Measurements from ENCODE around the gene INHBC.
"Not testable (repeated sequence)": the region's sequence is repeated elsewhere in the genome, so short reads cannot be mapped to it uniquely, and the experiment has no call there.

The INHBC gene

DNA sequence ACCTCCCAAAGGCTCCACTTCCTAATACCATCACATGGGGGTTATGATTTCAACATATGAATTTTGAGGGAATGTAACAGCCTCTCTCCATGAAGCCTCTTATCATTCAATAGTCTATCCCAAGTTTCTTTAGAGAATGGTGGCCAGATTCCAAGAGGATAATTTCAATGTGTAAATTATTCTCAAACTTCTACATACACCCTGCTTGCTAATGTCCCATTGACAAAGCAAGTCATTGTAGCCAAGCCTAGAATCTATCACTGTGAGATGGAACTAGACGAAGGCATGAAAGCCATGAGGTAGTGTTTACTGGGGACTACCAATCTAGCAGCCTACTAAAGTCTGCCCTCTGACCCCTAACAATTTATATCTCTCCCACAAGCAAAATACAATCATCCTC lies 3.8 kb downstream of the INHBC start:
- H3K4me1 ChIP-seq: peaks cover 6% of the 10 kb centered on the region; the same call in 1 of the 2 replicates
- no peaks in the 10 kb centered on the region for H3K36me3 ChIP-seq (replicated peaks)
- H3K9me3 ChIP-seq: peaks cover 9% of the 10 kb centered on the region
- in situ Hi-C loops (cut with MboI; ENCODE audit: low sequenced_read_pairs): no loop called here
- H3K27me3 ChIP-seq (ENCODE audit: low read depth): no peaks in the 10 kb centered on the region
- DNase-seq (ENCODE audit: low spot score in 2 of 2): no peak
- H3K4me3 ChIP-seq: no peak overlapping the region

DNA sequence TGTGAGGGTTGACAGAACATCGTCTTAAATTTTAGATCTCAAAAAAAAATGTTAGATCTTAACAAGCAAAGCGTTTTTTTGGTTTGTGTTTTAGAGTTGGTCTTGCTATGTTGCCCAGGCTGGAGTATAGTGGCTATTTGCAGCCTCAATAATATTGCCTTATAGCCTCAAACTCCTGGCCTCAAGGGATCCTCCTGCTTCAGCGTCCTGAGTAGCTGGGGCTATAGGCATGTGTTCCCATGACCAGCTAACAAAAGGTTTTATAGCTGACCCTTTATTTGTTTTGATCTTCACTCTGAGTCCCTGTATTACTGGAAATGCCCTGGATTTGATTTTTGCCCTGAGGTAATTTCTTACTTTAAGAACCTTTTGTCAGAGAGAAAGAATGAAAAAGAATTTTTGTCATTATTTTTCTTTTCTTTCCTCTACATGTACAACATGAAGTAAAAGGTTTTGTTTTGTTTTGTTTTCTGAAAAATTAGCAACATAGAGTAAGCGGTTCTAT lies 5.2 kb downstream of the INHBC start:
- H3K4me3 ChIP-seq: no peak overlapping the region
- H3K36me3 ChIP-seq (replicated peaks): no peaks in the 10 kb centered on the region
- DNase-seq (ENCODE audit: low spot score in 2 of 2): peak; percentile 50 to 85
- H3K27me3 ChIP-seq (ENCODE audit: low read depth): no peaks in the 10 kb centered on the region
- in situ Hi-C loops (cut with MboI; ENCODE audit: low sequenced_read_pairs): no loop called here
- H3K9me3 ChIP-seq: peaks cover 9% of the 10 kb centered on the region
- H3K4me1 ChIP-seq: peaks cover 6% of the 10 kb centered on the region; the same call in 1 of the 2 replicates

DNA sequence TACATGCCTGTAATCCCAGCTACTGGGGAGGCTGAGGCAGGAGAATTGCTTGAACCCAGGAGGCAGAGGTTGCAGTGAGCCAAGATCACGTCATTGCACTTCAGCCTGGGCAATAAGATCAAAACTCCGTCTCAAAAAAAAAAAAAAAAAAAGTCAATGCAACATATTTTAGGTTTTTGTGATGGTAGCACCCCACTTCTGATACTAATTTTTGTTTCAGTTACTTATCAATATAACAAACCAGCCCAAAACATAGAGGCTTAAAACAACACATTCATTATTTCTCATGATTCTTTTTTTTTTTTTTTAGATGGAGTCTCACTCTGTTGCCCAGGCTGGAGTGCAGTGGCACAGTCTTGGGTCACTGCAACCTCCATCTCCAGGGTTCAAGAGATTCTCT lies 6.8 kb downstream of the INHBC start:
- in situ Hi-C loops (cut with MboI; ENCODE audit: low sequenced_read_pairs): not testable (repeated sequence)

DNA sequence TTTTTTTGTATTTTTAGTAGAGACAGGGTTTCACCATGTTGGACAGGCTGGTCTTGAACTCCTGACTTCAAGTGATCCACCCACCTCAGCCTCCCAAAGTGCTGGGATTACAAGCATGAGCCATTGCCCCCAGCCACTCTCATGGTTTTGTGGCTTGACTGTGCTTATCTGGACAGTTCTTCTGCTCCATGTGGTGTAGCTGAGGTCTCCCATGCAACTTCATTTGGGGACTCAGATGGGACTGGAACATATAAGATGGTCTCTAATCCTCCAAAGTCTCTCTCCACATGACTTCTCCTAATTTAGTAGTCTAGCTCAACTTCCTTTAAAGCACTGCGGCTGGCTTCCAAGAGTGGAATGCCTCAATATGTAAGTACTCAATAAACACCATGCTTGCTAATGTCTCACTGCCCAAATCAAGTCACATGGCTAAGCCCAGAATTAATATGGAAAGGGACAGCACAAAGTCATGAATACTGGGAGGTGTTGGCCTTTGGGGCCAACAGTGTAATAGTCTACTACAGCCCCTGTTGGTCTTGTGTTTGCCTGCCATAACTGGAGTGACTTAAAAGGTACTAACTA lies 7.4 kb downstream of the INHBC start:
- Histone ChIP-seq H3K36me3 (replicated peaks) (no peaks in the 10 kb centered on the region), H3K4me3 (no peak overlapping the region), H3K9me3 (peaks cover 9% of the 10 kb centered on the region), H3K27me3 (ENCODE audit: low read depth) (no peaks in the 10 kb centered on the region), H3K4me1 (peaks cover 6% of the 10 kb centered on the region; the same call in 1 of the 2 replicates)
- in situ Hi-C loops (cut with MboI; ENCODE audit: low sequenced_read_pairs): no loop called here
- DNase-seq (ENCODE audit: low spot score in 2 of 2): no peak

More for the DNA sequence above, 6.8 kb downstream of the INHBC start:
- DNase-seq (ENCODE audit: low spot score in 2 of 2); H3K36me3 ChIP-seq (replicated peaks); H3K4me1 ChIP-seq; H3K4me3 ChIP-seq; H3K27me3 ChIP-seq (ENCODE audit: low read depth); H3K9me3 ChIP-seq: not testable (repeated sequence)

DNA sequence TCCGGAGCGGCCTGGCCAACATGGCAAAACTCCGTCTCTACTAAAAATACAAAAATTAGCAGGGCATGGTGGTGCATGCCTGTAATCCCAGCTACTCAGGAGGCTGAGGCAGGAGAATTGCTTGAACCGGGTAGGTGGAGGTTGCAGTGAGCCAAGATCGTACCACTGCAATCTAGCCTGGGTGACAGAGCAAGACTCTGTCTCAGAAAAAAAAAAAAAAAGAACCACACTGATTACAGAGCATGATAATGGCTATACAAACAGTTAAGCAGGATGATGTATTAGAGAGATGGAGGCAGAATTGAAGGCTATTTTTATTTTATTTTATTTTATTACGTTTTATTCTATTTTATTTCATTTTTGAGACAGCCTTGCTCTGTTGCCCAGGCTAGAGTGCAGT lies 9.8 kb downstream of the INHBC start:
- H3K9me3 ChIP-seq; in situ Hi-C loops (cut with MboI; ENCODE audit: low sequenced_read_pairs); H3K4me3 ChIP-seq; DNase-seq (ENCODE audit: low spot score in 2 of 2); H3K36me3 ChIP-seq (replicated peaks); H3K4me1 ChIP-seq; H3K27me3 ChIP-seq (ENCODE audit: low read depth): not testable (repeated sequence)

DNA sequence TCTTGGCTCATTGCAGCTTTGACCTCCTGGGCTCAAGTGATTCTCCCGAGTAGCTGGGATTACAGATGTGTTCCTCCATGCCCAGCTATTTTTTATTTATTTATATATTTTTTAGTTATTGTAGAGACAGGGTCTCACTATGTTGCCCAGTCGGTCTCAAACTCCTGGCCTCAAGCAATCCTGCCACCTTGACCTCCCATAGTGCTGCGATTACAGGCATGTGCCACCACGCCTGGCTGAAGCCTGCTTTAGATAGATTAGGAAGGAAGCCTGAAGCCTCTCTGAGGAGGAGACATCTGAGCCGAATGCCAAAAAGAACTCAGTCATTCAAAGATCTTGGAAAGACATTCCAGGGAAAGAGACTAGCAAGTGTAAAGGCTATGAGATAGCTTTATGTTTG lies 10.2 kb downstream of the INHBC start:
- Histone ChIP-seq H3K4me3 (no peak overlapping the region), H3K4me1 (no peaks in the 10 kb centered on the region), H3K27me3 (ENCODE audit: low read depth) (no peaks in the 10 kb centered on the region), H3K9me3 (peaks cover 9% of the 10 kb centered on the region), H3K36me3 (replicated peaks) (no peaks in the 10 kb centered on the region)
- DNase-seq (ENCODE audit: low spot score in 2 of 2): no peak
- in situ Hi-C loops (cut with MboI; ENCODE audit: low sequenced_read_pairs): no loop called here

DNA sequence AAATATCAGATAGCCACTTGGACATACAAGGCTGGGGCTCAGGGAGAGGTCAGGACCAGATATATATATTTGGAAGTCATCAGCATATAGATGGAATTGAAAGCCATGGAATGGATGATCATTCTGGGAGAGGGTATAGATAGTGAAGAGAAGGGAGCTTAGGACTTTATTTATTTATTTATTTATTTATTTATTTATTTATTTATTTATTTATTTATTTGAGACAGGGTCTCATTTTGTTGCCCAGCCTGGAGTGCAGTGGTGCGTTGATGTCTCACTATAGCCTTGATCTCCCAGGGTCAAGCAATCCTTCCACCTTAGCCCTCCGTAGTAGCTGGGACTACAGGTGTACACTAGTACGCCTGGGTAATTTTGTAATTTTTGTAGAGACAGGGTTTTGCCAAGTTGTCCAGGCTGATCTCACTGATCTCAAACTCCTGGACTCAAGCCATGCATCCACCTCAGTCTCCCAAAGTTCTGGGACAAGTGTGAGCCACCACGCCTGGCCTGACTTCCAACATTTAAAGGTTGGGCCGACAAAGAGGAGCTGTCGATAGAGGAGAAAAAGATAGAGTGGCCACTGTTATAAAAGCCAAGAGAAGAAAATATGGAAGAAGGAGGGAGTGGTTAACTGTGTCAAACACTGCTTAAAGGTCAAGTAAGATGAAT lies 11.8 kb downstream of the INHBC start:
- Histone ChIP-seq H3K4me1 (no peaks in the 10 kb centered on the region), H3K9me3 (peaks cover 4% of the 10 kb centered on the region; the same call in 1 of the 2 replicates), H3K4me3 (no peak overlapping the region), H3K36me3 (replicated peaks) (no peaks in the 10 kb centered on the region), H3K27me3 (ENCODE audit: low read depth) (no peaks in the 10 kb centered on the region)
- in situ Hi-C loops (cut with MboI; ENCODE audit: low sequenced_read_pairs): no loop called here
- DNase-seq (ENCODE audit: low spot score in 2 of 2): no peak

DNA sequence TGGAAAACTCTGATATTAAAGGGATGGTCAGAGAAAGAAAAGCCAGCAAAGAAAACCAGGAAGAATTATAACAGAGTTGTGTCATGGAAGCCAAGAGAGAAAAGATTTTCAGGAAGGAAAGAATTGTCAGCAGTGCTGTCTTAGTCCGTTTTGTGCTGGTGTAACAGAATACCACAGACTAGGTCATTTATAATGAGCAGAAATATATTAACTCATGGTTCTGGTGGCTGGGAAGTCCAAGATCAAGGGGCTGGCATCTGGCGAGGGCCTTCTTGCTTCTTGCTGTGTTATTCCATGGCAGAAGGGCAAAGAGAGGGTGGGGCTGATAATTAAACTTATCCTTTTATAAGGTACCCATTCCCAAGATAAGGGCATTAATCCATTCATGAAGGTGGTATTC lies 14.1 kb downstream of the INHBC start:
- H3K36me3 ChIP-seq (replicated peaks): no peaks in the 10 kb centered on the region
- H3K4me3 ChIP-seq: no peak overlapping the region
- no peak for DNase-seq (ENCODE audit: low spot score in 2 of 2)
- H3K9me3 ChIP-seq: no peaks in the 10 kb centered on the region; the same call in 1 of the 2 replicates
- in situ Hi-C loops (cut with MboI; ENCODE audit: low sequenced_read_pairs): no loop called here
- H3K27me3 ChIP-seq (ENCODE audit: low read depth): no peaks in the 10 kb centered on the region
- no peaks in the 10 kb centered on the region; the same call in 1 of the 2 replicates for H3K4me1 ChIP-seq

DNA sequence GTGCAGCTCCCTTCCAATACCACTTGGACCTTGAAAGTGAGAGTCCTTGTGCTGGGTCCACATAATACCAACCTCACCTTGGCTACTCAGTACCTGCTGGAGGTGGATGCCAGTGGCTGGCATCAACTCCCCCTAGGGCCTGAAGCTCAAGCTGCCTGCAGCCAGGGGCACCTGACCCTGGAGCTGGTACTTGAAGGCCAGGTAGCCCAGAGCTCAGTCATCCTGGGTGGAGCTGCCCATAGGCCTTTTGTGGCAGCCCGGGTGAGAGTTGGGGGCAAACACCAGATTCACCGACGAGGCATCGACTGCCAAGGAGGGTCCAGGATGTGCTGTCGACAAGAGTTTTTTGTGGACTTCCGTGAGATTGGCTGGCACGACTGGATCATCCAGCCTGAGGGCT lies 14.8 kb downstream of the INHBC start:
- Histone ChIP-seq H3K27me3 (ENCODE audit: low read depth) (no peaks in the 10 kb centered on the region), H3K4me3 (no peak overlapping the region), H3K9me3 (no peaks in the 10 kb centered on the region; the same call in 1 of the 2 replicates), H3K4me1 (no peaks in the 10 kb centered on the region; the same call in 1 of the 2 replicates), H3K36me3 (replicated peaks) (no peaks in the 10 kb centered on the region)
- DNase-seq (ENCODE audit: low spot score in 2 of 2): no peak
- in situ Hi-C loops (cut with MboI; ENCODE audit: low sequenced_read_pairs): no loop called here

DNA sequence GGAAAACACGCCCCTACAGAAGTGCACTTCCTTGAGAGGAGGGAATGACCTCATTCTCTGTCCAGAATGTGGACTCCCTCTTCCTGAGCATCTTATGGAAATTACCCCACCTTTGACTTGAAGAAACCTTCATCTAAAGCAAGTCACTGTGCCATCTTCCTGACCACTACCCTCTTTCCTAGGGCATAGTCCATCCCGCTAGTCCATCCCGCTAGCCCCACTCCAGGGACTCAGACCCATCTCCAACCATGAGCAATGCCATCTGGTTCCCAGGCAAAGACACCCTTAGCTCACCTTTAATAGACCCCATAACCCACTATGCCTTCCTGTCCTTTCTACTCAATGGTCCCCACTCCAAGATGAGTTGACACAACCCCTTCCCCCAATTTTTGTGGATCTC lies 15.5 kb downstream of the INHBC start:
- DNase-seq (ENCODE audit: low spot score in 2 of 2): no peak
- in situ Hi-C loops (cut with MboI; ENCODE audit: low sequenced_read_pairs): no loop called here

DNA sequence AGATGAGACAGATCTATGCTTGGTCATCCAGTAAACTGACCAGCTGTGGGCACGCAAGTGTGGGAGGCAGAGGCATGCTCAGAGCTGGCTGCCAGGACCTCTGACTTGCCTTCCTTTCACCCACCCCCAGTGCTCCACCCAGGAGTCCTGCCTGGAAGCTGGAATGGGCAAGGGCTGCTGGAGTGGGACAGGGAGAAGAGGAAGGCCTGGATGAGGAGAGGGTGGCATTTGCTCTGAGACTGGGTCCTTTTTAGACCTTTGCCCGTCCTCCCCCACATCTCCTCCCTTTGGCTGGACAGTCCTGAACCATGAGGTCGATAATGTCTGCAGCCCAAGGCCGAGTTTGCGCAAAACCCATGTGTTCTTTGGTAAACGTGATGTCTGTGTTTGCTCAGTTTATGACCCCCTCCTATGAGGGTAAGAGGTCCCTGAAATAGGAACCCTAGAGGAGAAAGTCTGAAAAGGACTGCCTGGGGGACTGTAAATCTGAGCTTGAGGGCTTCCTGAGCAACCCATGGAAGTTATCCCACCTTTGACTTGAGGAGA lies 16.7 kb downstream of the INHBC start:
- in situ Hi-C loops (cut with MboI; ENCODE audit: low sequenced_read_pairs): no loop called here
- Histone ChIP-seq H3K36me3 (replicated peaks) (no peaks in the 10 kb centered on the region), H3K4me3 (no peak overlapping the region), H3K9me3 (no peaks in the 10 kb centered on the region; the same call in 1 of the 2 replicates), H3K27me3 (ENCODE audit: low read depth) (no peaks in the 10 kb centered on the region), H3K4me1 (peaks cover 6% of the 10 kb centered on the region)
- DNase-seq (ENCODE audit: low spot score in 2 of 2): no peak

More for the DNA sequence above, 15.5 kb downstream of the INHBC start:
- no peaks in the 10 kb centered on the region; the same call in 1 of the 2 replicates for H3K9me3 ChIP-seq
- H3K36me3 ChIP-seq (replicated peaks): no peaks in the 10 kb centered on the region
- H3K27me3 ChIP-seq (ENCODE audit: low read depth): no peaks in the 10 kb centered on the region
- no peak overlapping the region for H3K4me3 ChIP-seq
- peaks cover 4% of the 10 kb centered on the region for H3K4me1 ChIP-seq

DNA sequence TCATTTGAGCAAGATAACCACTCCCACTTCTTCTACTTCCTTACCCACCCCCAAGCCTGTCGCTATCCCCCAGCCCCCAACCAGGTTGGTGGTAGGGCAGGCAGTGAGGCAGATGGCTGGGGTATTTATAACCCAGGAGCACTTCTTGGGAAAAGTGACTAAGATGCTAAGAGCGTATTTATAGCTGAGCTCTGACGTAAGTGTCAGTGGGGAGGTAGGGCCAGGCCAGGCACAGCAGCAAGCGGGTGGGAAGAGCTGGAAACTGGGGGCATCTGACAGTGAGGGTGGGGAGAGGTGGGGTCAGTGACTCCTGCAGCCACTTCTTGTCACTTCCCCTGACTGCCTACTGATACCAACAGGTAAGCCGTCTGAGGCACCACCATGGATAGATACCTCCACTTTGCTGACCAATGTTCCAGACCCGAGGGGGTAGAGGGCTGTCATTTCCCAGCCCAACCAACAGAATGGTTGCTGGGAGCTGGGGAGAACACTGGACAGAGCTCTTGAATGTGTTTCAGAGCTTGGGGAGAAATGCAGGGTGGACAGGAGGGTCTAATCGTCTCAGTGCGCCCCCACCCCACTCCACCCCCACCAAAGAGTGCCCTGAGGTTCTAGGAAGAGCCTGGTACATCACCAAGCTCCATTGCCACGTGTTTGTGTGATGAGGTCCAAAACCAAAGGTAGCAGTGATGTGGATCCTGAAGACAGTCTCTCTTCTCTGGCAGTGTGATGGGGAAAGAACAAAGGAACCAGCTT lies 17.8 kb downstream of the INHBC start:
- no peaks in the 10 kb centered on the region for H3K27me3 ChIP-seq (ENCODE audit: low read depth)
- in situ Hi-C loops (cut with MboI; ENCODE audit: low sequenced_read_pairs): no loop called here

DNA sequence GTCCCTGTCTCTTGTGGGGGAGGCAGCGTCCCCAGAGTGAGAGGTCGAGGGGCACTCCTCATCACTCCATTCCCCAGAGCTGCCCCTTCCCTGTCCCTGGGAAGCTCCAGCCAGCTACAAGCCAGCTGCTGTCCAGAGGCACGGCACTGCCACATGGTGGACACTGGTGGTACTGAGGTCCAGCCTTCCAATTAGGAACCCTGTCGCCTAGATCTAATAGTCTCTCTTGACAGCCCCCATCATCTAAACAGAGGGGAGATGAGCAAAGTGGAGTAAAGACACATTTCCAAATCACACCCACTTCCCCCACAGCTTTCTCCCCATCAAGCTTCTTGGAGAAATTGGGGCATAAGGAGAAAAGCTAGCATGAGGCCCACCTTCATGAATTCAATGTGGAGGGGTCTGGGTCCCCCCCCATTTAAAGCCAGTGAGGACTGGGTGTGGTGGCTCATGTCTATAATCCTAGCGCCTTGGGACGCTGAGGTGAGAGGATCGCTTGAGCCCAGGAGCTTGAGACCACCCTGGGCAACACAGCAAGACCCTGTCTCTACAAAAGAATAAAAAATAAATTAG lies 18.4 kb downstream of the INHBC start:
- H3K27me3 ChIP-seq (ENCODE audit: low read depth): no peaks in the 10 kb centered on the region
- in situ Hi-C loops (cut with MboI; ENCODE audit: low sequenced_read_pairs): no loop called here
- H3K4me1 ChIP-seq: peaks cover 6% of the 10 kb centered on the region
- H3K9me3 ChIP-seq: no peaks in the 10 kb centered on the region
- DNase-seq (ENCODE audit: low spot score in 2 of 2): peak; percentile 66 to 90
- no peak overlapping the region for H3K4me3 ChIP-seq
- H3K36me3 ChIP-seq (replicated peaks): no peaks in the 10 kb centered on the region

More for the DNA sequence above, 17.8 kb downstream of the INHBC start:
- no peaks in the 10 kb centered on the region for H3K36me3 ChIP-seq (replicated peaks)
- no peak for DNase-seq (ENCODE audit: low spot score in 2 of 2)
- no peaks in the 10 kb centered on the region for H3K9me3 ChIP-seq
- H3K4me1 ChIP-seq: peaks cover 6% of the 10 kb centered on the region
- H3K4me3 ChIP-seq: no peak overlapping the region

Measured in HAP-1 (cell line).